Eye (tissue), 1 donor: ENCODE data around the gene NSG1.
"Not testable (repeated sequence)": the region's sequence is repeated elsewhere in the genome, so short reads cannot be mapped to it uniquely, and the experiment has no call there.

Experiments used
- DNase-seq: peaks from one replicate; pipeline ENCODE4 v3.0.0-alpha.2; 2015

The NSG1 gene

DNA sequence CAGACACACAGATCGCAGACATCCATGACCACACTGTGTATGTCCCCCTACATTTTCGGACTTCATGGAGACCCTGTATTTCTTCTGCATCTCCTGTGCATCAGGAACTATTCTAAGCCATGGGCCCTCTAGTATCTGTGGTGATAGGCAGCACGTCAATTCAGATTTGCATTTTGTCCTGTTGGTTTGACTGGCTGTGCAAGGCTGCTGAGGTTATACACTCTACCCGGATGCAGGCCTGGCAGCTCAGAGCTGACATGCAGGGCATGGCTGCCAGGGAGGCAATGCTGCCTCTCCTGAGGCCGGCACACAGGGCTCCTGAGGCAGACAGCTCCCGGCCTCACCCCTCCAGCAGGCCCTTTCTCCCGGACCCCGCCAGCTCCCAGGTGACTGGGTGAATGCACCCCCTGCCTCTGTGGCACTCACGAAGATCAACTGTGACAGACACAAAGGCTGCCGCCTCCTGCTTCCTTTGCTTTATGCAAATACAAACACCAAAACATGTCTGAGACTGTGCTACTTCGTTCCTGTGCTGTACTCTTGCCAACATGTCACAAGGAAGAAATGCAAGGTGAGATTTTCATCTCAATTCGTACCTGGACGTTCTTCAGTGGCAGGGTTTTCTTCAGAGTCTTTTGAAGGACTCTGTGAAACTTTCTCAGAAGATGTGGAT, 51.0 kb downstream of the NSG1 start:
- DNase-seq = no peak

DNA sequence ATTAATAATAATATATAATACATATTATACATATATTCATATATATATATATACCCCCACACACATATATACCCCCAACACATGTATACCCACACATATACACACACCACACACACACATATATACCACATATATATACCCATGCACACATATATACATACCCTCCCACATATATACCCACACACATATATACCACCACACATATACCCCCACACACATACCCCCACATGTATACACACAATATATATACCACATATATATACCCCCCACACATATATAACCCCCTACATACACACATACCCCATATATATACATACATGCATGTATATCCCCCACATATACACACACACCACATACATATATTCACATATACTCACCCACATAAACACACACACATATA, 52.0 kb downstream of the NSG1 start:
- no peak for DNase-seq

GRCh38 chr4:4439782-4440181, 52.9 kb downstream of the NSG1 start:
- no peak for DNase-seq

GRCh38 chr4:4440333-4441061, 53.6 kb downstream of the NSG1 start:
- DNase-seq = no peak

DNA sequence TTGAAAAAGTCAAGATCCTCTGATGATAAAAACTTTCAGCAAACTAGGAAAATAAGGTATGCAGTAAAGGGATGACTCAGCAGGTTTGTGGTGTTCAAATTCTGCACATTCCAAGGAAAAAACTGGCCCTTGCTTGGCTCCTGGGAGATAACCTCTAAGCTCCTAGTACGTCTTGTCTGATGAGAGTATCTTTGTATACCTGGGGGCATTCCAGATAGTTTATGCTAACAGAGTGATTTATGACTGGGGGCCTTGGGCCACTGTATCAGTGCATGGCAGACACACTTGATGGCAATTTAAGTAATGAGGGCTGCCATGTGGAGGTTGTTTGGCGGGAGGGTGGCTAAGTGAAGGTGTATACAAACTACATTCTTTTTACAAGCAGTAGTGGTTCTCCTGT, 56.9 kb downstream of the NSG1 start:
- no peak for DNase-seq

DNA sequence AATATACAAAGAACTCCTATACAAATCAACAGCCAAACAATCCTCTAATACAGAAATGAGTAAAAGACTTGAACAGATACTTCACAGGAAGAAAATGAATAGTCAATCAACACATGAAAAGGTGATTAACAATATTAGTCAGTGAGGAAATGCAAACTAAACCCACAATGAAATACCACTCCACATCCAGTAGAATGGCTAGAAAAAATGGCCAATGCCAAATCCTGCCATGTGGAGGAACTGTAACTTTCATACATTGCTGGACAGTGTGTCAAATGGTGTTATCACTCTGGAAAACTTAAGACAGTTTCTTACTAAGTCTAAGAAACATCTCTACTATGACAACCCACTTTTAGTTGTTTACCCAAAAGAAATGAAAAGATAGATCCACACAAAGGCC, 59.5 kb downstream of the NSG1 start:
- no peak for DNase-seq

- no peak for DNase-seq
These were observed 68.4 kb downstream of the NSG1 start for GRCh38 chr4:4455210-4455865.

- no peak for DNase-seq
These were observed 69.4 kb downstream of the NSG1 start for GRCh38 chr4:4456351-4456750.

DNA sequence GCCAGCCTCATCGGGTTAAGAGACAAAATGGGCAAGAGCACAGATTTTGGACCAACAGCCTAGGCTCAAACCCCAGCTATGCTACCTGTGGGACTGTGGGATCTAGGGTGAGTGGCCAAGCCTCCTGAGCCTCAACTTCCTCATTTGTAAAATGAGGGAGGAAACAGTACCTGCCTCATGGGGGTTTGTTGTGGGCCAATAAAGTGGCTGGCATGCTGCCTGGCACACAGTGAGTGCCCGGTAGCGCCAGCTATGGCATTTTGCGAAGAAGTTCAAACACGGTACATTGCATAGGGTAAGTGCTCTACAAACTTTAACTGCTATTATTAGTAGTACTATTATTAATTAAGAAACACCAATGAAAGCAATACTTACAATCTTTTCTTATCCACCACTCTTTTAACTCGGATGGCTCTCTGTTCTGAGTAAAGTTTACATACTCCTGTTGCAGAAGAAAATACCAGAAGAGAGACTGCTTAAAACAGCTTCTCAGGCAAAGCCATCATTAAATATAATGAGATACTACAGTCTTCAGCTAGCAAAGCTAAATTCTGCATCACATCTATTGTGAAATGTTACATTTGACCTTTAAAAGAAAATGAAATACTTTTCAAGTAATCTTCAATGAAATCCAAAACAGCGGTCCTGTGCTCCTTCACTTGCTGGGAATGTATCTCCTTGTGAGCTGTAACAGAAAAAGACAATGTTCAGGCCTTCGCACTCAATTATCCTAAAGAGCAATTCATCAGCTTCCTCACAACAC, 70.1 kb downstream of the NSG1 start:
- no peak for DNase-seq

DNA sequence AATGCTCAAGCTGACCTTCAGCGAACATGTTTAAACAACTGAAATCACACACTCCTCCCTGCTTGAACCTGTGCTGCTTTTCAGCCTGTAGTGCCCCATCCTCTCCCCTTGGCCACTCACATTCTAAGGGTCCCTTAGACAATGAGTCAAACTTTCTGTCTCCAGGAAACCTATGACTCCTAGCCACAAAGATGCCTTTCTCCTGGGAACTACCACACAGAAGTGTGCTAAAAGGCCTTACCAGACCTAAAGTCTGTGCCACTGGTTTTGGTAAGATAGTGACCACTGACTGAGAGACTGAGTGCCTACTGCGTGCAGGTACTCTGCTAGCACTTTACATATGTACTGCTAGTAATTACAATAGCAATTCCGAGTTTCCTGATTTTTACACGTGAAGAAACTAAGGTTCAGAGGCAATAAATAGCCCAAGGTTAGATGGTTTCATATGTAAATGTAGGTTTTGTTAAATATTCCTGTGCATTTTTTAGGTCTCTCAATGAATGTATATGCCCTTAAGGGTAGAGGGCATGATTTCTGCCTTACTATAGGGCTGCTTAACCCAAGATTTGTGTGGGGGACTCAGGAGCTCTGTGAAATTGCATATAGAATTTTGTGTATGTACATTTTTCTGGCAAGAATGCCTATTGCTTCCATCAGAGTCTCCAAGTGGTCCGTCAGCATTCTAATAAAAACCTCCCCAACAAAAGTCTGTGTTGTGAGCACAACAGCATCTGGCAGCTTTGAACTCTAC, 71.1 kb downstream of the NSG1 start:
- DNase-seq = no peak

GRCh38 chr4:4459181-4459580, 72.3 kb downstream of the NSG1 start:
- no peak for DNase-seq

DNA sequence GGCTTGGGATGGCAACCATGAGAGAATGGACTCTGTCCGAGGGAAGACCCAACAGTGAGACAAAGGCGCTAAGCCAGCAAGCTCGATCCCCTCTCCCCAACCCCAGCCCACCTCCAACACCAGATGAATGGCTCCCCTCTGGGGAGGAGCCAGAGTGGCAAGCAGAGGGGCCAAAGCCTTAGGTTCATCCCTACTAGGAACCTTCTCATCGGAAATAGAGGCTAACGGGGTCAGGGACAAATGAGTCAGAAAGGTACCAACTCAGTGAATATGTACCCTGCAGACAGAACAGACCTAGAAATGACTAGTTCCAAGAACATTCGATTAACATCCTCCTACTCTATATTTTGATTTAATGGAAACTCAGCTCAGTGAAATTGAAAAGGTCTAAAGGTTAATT, 73.9 kb downstream of the NSG1 start:
- no peak for DNase-seq

GRCh38 chr4:4461178-4461577, 74.3 kb downstream of the NSG1 start:
- peak; percentile 18 for DNase-seq

DNA sequence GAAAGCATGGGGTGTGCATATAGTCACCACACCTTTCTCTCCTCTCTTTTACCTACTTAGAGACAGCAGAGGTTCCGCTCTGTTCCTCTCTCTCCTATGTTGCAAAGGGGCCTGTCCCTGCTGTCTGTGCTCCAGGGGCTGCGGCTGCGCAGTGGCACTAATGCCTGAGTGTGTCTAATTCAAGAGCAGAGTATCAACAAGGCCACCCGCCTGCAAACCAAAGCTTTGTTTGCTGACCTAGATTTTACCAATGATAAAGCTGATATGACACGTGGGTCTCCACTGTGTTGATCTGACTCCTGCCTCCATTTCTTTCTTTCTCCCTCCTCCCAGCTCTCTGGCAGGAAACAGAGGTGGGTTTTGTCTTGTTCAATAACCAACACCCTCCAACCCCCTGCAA, 74.9 kb downstream of the NSG1 start:
- DNase-seq = peak; percentile 89

DNA sequence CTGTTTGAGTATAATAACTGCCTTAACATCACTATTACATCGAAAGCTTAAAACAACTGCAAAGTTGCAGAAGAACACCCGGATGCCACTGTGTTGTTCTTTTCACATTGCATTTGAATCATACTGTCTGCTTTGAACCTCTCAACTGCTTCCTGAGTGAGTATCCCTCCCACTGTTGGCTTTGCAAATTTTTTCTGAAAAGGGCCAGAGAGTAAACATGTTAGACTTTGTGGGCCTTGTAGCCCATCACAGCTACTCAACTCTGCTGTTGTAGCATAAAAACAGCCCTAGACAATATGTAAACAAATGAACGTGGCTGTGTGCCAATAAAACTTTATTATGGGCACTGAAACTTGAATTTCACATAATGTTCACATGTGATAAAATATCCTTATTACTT, 76.1 kb downstream of the NSG1 start:
- DNase-seq = no peak

DNA sequence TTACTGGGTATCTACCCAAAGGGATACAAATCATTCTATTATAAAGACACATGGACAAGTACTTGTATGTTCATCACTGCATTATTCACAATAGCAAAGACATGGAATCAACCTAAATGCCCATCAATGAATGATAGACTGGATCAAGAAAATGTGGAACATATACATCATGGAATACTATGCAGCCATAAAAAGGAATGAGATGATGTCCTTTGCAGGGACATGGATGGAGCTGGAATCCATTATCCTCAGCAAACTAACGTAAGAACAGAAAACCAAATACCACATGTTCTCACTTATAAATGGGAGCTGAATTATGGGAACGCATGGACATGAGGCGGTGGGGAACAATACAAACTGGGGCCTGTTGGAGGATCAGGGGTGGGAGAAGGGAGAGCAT, 78.3 kb downstream of the NSG1 start:
- DNase-seq = not testable (repeated sequence)
